SK-N-SH (cell line): Measurements from ENCODE around the gene ACBD6. TPM values are rescaled to one million over a fixed set of nuclear protein-coding genes. Genes with fewer than 3 reads are reported as not detected.

ENCODE experiments used
- CTCF ChIA-PET: fragments of 300-600, 350-600 bp; formaldehyde crosslinking; extraction: SDS; loops from one replicate; lab custom pipeline; 2021; lab: Yijun Ruan, JAX
- POLR2A ChIA-PET: fragments of 350-600 bp; sonication (Branson Sonifier 250); formaldehyde crosslinking; extraction: SDS; loops from one replicate; lab custom pipeline; 2020; ENCODE audit warnings: antibody characterized with exemption, inconsistent platforms; lab: Yijun Ruan, JAX
- DNase-seq: peaks from one replicate; pipeline ENCODE4 v3.0.0; 2012
- H2AFZ ChIP-seq: fragments of 200-600 bp; sonication (generic); 2 replicates; pipeline ENCODE4 v1.8.1; 2016; ENCODE audit warnings: antibody characterized with exemption, mild to moderate bottlenecking, low read depth
- H3F3A ChIP-seq: fragments of 200-600 bp; sonication (generic); replicated peaks from 2 replicates; pipeline ENCODE3; 2016; ENCODE audit warnings: antibody characterized with exemption, mild to moderate bottlenecking; ENCODE audit not compliant: insufficient read depth
- H3K27ac ChIP-seq, 2 experiments: fragments of 200-500 bp in 1 of 2; fragments of 200-600 bp in 1 of 2; sonication (Bioruptor generic) in 1 of 2; sonication (generic), shearing (Covaris generic) in 1 of 2; 2 replicates each; pipeline versions ENCODE4 v1.5.1 to v1.6.1; 2014 to 2016; ENCODE audit warnings: low read depth in 2 of 2, inconsistent platforms in 1 of 2, low read length in 1 of 2, mild to moderate bottlenecking in 1 of 2, mixed read lengths in 1 of 2
- H3K27me3 ChIP-seq: fragments of 200-600 bp; sonication (generic), shearing (Covaris generic); 2 replicates; pipeline ENCODE4 v1.6.1; 2016; ENCODE audit warnings: mixed run types; ENCODE audit not compliant: insufficient read depth
- H3K36me3 ChIP-seq, 2 experiments: fragments of 200-500 bp in 1 of 2; fragments of 200-600 bp in 1 of 2; sonication (Bioruptor generic) in 1 of 2; sonication (generic) in 1 of 2; replicated peaks in 1 of 2; 2 replicates each; pipeline versions ENCODE3 to v1.5.1; 2014 to 2016; ENCODE audit warnings: low read length in 1 of 2, mild to moderate bottlenecking in 1 of 2; ENCODE audit not compliant: insufficient read depth in 2 of 2, control insufficient read depth in 1 of 2
- H3K4me1 ChIP-seq, 2 experiments: fragments of 200-500 bp in 1 of 2; fragments of 200-600 bp in 1 of 2; sonication (Bioruptor generic) in 1 of 2; sonication (generic), shearing (Covaris generic) in 1 of 2; 2 replicates each; pipeline versions ENCODE4 v1.5.1 to v1.6.1; 2014 to 2016; ENCODE audit warnings: low read depth in 1 of 2, low read length in 1 of 2, mixed run types in 1 of 2; ENCODE audit not compliant: insufficient read depth in 2 of 2, control insufficient read depth in 1 of 2
- H3K4me2 ChIP-seq: fragments of 200-600 bp; sonication (generic), shearing (Covaris generic); 2 replicates; pipeline ENCODE4 v1.6.1; 2017; ENCODE audit warnings: mixed run types
- H3K4me3 ChIP-seq, 2 experiments: fragments of 200-500 bp in 1 of 2; fragments of 200-600 bp in 1 of 2; sonication (Bioruptor generic) in 1 of 2; sonication (generic), shearing (Covaris generic) in 1 of 2; 2 replicates each; pipeline versions ENCODE4 v1.5.1 to v1.8.1; 2014 to 2016; ENCODE audit warnings: low read depth in 2 of 2, inconsistent platforms in 1 of 2, low read length in 1 of 2, mild to moderate bottlenecking in 1 of 2, mixed read lengths in 1 of 2, moderate library complexity in 1 of 2
- H3K79me2 ChIP-seq: fragments of 200-600 bp; sonication (generic); 2 replicates; pipeline ENCODE4 v1.8.1; 2017; ENCODE audit warnings: mild to moderate bottlenecking; ENCODE audit not compliant: insufficient read depth
- H3K9ac ChIP-seq: fragments of 200-600 bp; sonication (generic); 2 replicates; pipeline ENCODE4 v1.6.1; 2017; ENCODE audit warnings: mixed run types
- H3K9me2 ChIP-seq: fragments of 200-600 bp; sonication (generic); 2 replicates; pipeline ENCODE4 v1.6.1; 2017; ENCODE audit warnings: mixed run types
- H3K9me3 ChIP-seq: fragments of 200-600 bp; sonication (generic); 2 replicates; pipeline ENCODE4 v1.6.1; 2017; ENCODE audit warnings: mixed run types, mild to moderate bottlenecking, moderate library complexity
- H4K20me1 ChIP-seq: fragments of 200-600 bp; sonication (generic); 2 replicates; pipeline ENCODE4 v1.6.1; 2017; ENCODE audit warnings: mild to moderate bottlenecking, mixed run types; ENCODE audit not compliant: insufficient read depth
- CTCF ChIP-seq: fragments of 200-600 bp; sonication (generic); IDR thresholded peaks from 2 replicates; pipeline ENCODE4 v1.6.1; 2017; ENCODE audit warnings: antibody characterized with exemption, mild to moderate bottlenecking, moderate library complexity
- EP300 ChIP-seq, 2 experiments: IDR thresholded peaks; 2 replicates each; pipeline versions ENCODE4 v1.4.0 to v1.6.1; 2012; ENCODE audit warnings: borderline replicate concordance in 1 of 2, low read depth in 1 of 2, low read length in 1 of 2
- EZH2phosphoT487 ChIP-seq: fragments of 200-600 bp; sonication (generic); IDR thresholded peaks from 2 replicates; pipeline ENCODE4 v1.6.1; 2017; ENCODE audit warnings: low read depth, mixed run types, mild to moderate bottlenecking, antibody characterized with exemption, moderate library complexity, borderline replicate concordance
- FOSL2 ChIP-seq: IDR thresholded peaks from 2 replicates; pipeline ENCODE4 v1.4.0; 2012; ENCODE audit warnings: low read depth, mild to moderate bottlenecking, moderate library complexity, borderline replicate concordance
- GATA2 ChIP-seq: sonication (generic); formaldehyde crosslinking; IDR thresholded peaks from 2 replicates; pipeline ENCODE4 v1.5.0; 2020; ENCODE audit warnings: mild to moderate bottlenecking, missing genetic modification reagents
- MXI1 ChIP-seq: IDR thresholded peaks from 2 replicates; pipeline ENCODE4 v1.6.1; 2012; ENCODE audit warnings: mild to moderate bottlenecking, low read depth, low read length, improper control_type of control experiment
- NFIC ChIP-seq: IDR thresholded peaks from 2 replicates; pipeline ENCODE4 v1.4.0; 2012; ENCODE audit warnings: borderline replicate concordance
- NRF1 ChIP-seq: IDR thresholded peaks from 2 replicates; pipeline ENCODE4 v1.6.1; 2012; ENCODE audit warnings: low read depth, mild to moderate bottlenecking, low read length
- RCOR1 ChIP-seq: fragments of 150-350 bp; IDR thresholded peaks from 2 replicates; pipeline ENCODE4 v1.6.1; 2017; ENCODE audit warnings: antibody characterized with exemption, low read length
- RFX5 ChIP-seq: IDR thresholded peaks from 2 replicates; pipeline ENCODE4 v1.6.1; 2012; ENCODE audit warnings: mild to moderate bottlenecking, improper control_type of control experiment, low read length
- RXRA ChIP-seq: IDR thresholded peaks from 2 replicates; pipeline ENCODE4 v1.4.0; 2012; ENCODE audit warnings: low read depth, mild to moderate bottlenecking, borderline replicate concordance
- SIN3A ChIP-seq: IDR thresholded peaks from 2 replicates; pipeline ENCODE4 v1.6.1; 2012; ENCODE audit warnings: low read depth, mild to moderate bottlenecking, low read length, moderate library complexity, borderline replicate concordance
- TAF1 ChIP-seq: IDR thresholded peaks from 2 replicates; pipeline ENCODE4 v1.6.1; 2012; ENCODE audit warnings: low read depth, mild to moderate bottlenecking, low read length, moderate library complexity, borderline replicate concordance
- TCF12 ChIP-seq: IDR thresholded peaks from 2 replicates; pipeline ENCODE4 v1.4.0; 2012
- TEAD4 ChIP-seq: IDR thresholded peaks from 2 replicates; pipeline ENCODE4 v1.4.0; 2012; ENCODE audit warnings: mild to moderate bottlenecking, borderline replicate concordance; ENCODE audit not compliant: insufficient read depth
- YY1 ChIP-seq: IDR thresholded peaks from 2 replicates; pipeline ENCODE4 v1.4.0; 2012; ENCODE audit warnings: low read depth, mild to moderate bottlenecking
- WGBS: methylation state at CpG from one replicate; pipeline ENCODE4 v1.1.6; 2017; ENCODE audit warnings: low lambda C conversion rate; 5-methylcytosine and 5-hydroxymethylcytosine counted together
- polyA plus RNA-seq, 3 experiments: library from polyadenylated mRNA; depleted of rRNA; stranded (reverse); fragments of >200 nt; gene quantifications; 2 replicates each; pipeline ENCODE4 v1.2.3, GENCODE V29; 2012
- TF ChIP-seq, protein P1 (sequence below): IDR thresholded peaks from 2 replicates; pipeline ENCODE4 v1.4.0; 2012; ENCODE audit warnings: low read depth, borderline replicate concordance
- TF ChIP-seq, protein P2 (sequence below): IDR thresholded peaks from 2 replicates; pipeline ENCODE4 v1.6.1; 2012; ENCODE audit warnings: mild to moderate bottlenecking, low read depth, low read length, moderate library complexity
- TF ChIP-seq, protein P3 (sequence below): fragments of 150-350 bp; IDR thresholded peaks from 2 replicates; pipeline ENCODE4 v1.6.1; 2017; ENCODE audit warnings: antibody characterized with exemption, low read length, low read depth, borderline replicate concordance

Gene ACBD6
- polyA plus RNA-seq, 1 of the 3 experiments (the other 2 are of a cell fraction) = 60.9 TPM

GRCh38 chr1:180525715-180526039, 23.3 kb upstream of the ACBD6 start (continued):
- no peak for TF ChIP-seq EZH2phosphoT487
- no peak for TF ChIP-seq TAF1
- TF ChIP-seq YY1 = no peak
- peak in 1 of 2 experiments; percentile 63; a peak in 1 of 4 replicates for TF ChIP-seq EP300 (IDR thresholded peaks at IDR 0.05; ENCODE audit: borderline replicate concordance in 1 of 2, low read depth in 1 of 2, low read length in 1 of 2)
- TF ChIP-seq TCF12 = peak; percentile 32; the same call in 1 of the 2 replicates
- TF ChIP-seq NFIC = no peak
- TF ChIP-seq GATA2 = no peak
- TF ChIP-seq SIN3A = no peak
- TF ChIP-seq TEAD4 = no peak

DNA sequence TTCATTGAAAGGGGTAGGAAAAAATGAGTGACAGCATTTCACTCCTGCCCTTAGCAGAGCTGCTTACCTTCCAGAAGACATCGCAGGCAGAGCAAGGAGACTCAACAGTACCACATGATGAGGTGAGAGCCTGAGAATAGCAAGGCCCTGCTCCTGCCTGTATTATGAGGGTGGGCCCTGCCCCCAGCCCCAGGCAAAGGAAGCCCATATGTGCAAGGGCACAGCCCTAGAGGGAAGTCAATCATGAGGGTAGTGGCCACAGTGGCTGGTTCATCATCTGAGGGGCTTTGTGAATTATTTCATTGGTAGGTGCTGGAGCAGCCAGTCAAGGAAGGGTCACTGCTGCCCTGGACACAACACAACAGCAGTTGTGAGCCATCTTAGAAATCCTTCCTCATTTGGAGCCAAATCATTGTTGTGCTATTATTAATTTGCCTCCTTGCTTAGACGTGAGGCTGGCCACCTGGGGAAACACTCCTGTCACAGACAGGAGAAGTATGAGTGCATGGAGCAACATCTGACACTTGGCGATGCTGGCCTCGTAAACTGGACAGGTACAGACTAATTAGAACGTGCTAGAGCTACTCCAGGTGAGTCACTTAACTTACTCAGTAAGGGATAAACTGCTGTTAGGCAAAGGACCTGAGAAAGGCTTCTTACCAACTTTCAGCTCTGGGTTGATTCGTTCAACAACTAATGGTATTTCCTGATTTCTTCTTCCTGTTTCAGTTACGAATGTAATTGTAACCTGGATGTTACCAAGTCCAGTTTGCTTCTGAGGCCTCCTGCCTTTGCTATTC, 22.7 kb upstream of the ACBD6 start:
- ChIA-PET POLR2A (interaction anchor here (1.0 kb wide), 1 partner anchor 22 kb away, joined by 4 read pairs; the partner anchor contains the start of gene ACBD6), CTCF (interaction anchor here (1.3 to 6.1 kb wide), 4 partner anchors 9 to 357 kb away, joined by 3 to 33 read pairs (median 12); no protein-coding TSS in a partner anchor)
- no peaks in the 10 kb centered on the region for H3K36me3 ChIP-seq
- peak overlapping the region in 1 of 2 experiments; percentile 78; a peak in 1 of 4 replicates for H3K27ac ChIP-seq
- H2AFZ ChIP-seq = peak overlapping the region; percentile 69
- no peak for TF ChIP-seq RCOR1
- TF ChIP-seq, protein P1, sequence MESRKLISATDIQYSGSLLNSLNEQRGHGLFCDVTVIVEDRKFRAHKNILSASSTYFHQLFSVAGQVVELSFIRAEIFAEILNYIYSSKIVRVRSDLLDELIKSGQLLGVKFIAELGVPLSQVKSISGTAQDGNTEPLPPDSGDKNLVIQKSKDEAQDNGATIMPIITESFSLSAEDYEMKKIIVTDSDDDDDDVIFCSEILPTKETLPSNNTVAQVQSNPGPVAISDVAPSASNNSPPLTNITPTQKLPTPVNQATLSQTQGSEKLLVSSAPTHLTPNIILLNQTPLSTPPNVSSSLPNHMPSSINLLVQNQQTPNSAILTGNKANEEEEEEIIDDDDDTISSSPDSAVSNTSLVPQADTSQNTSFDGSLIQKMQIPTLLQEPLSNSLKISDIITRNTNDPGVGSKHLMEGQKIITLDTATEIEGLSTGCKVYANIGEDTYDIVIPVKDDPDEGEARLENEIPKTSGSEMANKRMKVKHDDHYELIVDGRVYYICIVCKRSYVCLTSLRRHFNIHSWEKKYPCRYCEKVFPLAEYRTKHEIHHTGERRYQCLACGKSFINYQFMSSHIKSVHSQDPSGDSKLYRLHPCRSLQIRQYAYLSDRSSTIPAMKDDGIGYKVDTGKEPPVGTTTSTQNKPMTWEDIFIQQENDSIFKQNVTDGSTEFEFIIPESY = no peak
- TF ChIP-seq, protein P2, sequence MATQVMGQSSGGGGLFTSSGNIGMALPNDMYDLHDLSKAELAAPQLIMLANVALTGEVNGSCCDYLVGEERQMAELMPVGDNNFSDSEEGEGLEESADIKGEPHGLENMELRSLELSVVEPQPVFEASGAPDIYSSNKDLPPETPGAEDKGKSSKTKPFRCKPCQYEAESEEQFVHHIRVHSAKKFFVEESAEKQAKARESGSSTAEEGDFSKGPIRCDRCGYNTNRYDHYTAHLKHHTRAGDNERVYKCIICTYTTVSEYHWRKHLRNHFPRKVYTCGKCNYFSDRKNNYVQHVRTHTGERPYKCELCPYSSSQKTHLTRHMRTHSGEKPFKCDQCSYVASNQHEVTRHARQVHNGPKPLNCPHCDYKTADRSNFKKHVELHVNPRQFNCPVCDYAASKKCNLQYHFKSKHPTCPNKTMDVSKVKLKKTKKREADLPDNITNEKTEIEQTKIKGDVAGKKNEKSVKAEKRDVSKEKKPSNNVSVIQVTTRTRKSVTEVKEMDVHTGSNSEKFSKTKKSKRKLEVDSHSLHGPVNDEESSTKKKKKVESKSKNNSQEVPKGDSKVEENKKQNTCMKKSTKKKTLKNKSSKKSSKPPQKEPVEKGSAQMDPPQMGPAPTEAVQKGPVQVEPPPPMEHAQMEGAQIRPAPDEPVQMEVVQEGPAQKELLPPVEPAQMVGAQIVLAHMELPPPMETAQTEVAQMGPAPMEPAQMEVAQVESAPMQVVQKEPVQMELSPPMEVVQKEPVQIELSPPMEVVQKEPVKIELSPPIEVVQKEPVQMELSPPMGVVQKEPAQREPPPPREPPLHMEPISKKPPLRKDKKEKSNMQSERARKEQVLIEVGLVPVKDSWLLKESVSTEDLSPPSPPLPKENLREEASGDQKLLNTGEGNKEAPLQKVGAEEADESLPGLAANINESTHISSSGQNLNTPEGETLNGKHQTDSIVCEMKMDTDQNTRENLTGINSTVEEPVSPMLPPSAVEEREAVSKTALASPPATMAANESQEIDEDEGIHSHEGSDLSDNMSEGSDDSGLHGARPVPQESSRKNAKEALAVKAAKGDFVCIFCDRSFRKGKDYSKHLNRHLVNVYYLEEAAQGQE = no peak
- TF ChIP-seq, protein P3, sequence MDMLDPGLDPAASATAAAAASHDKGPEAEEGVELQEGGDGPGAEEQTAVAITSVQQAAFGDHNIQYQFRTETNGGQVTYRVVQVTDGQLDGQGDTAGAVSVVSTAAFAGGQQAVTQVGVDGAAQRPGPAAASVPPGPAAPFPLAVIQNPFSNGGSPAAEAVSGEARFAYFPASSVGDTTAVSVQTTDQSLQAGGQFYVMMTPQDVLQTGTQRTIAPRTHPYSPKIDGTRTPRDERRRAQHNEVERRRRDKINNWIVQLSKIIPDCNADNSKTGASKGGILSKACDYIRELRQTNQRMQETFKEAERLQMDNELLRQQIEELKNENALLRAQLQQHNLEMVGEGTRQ = no peak
- no peak for TF ChIP-seq NRF1
- TF ChIP-seq CTCF = no peak
- no peak for TF ChIP-seq GATA2
- no peak for TF ChIP-seq RXRA
- no peak for TF ChIP-seq TEAD4
- no peak for TF ChIP-seq FOSL2
- TF ChIP-seq MXI1 = no peak
- no peak for TF ChIP-seq EZH2phosphoT487
- TF ChIP-seq RFX5 = no peak
- H3K27me3 ChIP-seq = no peaks in the 10 kb centered on the region
- H3F3A ChIP-seq = no peaks in the 10 kb centered on the region
- H3K9ac ChIP-seq = no peak overlapping the region
- no peak for DNase-seq
- no peaks in the 10 kb centered on the region for H4K20me1 ChIP-seq
- H3K4me1 ChIP-seq = peaks cover 0 to 18% of the 10 kb centered on the region in 2 experiments; a peak in 2 of 4 replicates
- no peak overlapping the region for H3K4me2 ChIP-seq
- no peak overlapping the region for H3K4me3 ChIP-seq
- H3K79me2 ChIP-seq = no peaks in the 10 kb centered on the region
- H3K9me2 ChIP-seq = no peaks in the 10 kb centered on the region
- no peaks in the 10 kb centered on the region for H3K9me3 ChIP-seq
- WGBS = 70% methylated on average over 7 of the region's 7 CpGs
